ENCODE results near the gene FGD6. TPM values are rescaled to one million over a fixed set of nuclear protein-coding genes. Genes with fewer than 3 reads are reported as not detected.
"Not testable (repeated sequence)": the region's sequence is repeated elsewhere in the genome, so short reads cannot be mapped to it uniquely, and the experiment has no call there.

The FGD6 gene
- polyA plus RNA-seq (ENCODE audit: insufficient read length in 10 of 10), result 1 to 10 TPM; 2.7 to 7.1 (median 4.4) TPM
- long read RNA-seq, donor 1, result 0 reads
- long read RNA-seq, donor 2, result 0 reads
- long read RNA-seq, donor 3, result 0 reads
- long read RNA-seq, donor 4, partial matches to known transcripts, result 118 of 124 reads
- long read RNA-seq, donor 4, other reads (novel, unspliced or antisense), result 6 of 124 reads
- long read RNA-seq, donor 5, result 0 reads
- long read RNA-seq, donor 6, result 0 reads
- long read RNA-seq, donor 7, result 0 reads
- long read RNA-seq, donor 8, result 0 reads
- long read RNA-seq, donor 9, result 0 reads

DNA sequence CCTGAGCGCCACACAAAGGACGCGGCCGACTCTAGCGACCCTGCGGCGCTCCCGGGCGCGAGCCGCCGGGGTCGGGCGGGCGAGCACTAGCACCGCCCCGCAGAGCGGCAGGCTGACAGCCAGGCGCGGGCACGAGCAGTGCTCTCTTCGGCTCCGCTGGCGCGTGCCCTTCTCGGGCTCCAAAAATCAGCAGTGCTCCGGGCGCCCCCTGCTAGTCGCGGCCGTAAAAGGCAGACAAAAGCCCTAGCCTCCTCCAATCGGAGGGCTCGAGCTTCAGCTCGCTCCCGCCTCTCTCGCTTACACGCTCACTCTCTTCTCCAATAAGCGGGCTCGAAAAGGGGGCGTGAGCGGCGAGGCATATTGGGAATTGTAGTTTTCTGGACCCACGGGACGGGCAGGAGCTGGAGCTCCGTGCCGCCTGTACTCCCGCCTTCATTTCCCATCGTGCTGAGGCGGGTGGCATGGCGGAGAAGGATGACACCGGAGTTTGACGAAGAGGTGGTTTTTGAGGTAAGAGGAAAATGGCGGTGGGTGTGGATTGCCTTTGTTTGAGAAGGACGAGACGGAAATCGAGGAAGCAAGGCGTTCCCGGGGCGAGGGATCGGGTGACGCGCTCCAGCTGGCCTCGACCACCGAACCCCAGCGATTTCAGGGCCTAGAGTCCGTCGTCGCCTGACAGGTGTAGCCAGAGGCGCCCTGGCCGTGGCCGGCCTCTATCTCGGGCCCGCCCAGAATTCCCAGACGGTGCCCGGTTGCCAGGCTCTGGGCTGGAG, at the start of gene FGD6, which contains the start of gene VEZT:
Gene FGD6 (minus strand): TSS at position 91 of the 773 bp plus-strand sequence. CDS start 227 bp downstream, outside the sequence.
Gene VEZT (plus strand): TSS at position 431 of the 773 bp plus-strand sequence. CDS start 44 bp downstream, at position 475.
- peak; percentile 98 to 99 (median 99) for DNase-seq

GRCh38 chr12:95266254-95266653, 49.0 kb upstream of the FGD6 start:
- DNase-seq, result no peak

DNA sequence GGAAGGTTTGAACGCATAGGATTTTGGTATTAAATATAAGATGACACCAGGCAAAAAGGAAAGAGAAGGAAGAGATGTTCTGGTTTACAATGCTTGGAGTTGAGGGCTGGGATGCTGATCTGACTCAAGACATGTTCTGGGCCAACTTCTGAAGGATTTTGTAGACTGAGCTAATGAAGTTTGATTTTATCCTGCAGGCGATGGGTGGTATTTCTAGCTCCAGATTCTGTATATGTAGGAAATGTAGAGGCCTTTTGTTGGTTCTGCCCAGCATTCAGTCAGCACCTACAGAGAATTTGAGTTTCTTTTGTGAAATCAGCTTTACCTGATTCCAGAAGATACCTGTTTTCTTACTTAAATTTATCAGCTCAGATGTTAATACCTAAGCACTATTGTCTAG, 48.5 kb upstream of the FGD6 start:
- DNase-seq, result no peak

- DNase-seq, result peak in 2 of 3 donors; percentile 9 to 27
These were observed 45.5 kb upstream of the FGD6 start for GRCh38 chr12:95262808-95263207.

DNA sequence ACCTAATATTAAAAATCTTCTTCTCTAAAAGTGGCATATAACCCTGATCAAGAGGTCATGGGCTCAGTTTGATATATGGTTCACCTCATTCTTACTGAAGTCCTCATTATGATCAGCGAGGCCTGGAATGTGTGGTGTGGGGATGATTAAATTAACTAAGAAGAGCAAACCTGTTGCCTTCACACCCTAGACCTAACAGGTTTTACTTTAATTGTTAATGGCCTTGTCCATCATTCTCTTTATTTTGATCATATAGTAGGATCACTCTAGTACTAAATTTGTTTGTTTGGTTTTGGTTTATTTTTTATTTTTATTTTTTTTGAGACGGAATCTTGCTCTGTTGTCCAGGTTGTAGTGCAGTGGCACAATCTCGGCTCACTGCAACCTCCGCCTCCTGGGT, 43.8 kb upstream of the FGD6 start:
- no peak for DNase-seq

DNA sequence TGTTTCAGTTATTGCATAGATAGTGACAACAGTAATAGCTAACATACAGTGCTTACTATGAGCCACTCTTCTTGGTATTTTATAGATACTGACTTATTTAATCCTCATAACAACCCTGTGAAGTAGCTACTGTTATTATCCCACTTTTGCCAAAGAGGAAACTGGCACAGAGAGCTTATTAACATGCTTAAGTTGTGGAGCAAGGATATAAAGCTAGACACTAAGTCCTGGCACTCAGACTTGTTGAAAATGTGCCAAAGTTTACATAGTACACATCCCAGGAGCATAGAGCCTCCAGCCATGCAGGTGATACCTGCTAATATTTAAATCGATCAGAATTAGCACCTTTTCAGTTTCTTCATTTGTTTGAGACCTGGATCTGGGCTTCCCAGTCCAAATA, 42.1 kb upstream of the FGD6 start:
- no peak for DNase-seq

DNA sequence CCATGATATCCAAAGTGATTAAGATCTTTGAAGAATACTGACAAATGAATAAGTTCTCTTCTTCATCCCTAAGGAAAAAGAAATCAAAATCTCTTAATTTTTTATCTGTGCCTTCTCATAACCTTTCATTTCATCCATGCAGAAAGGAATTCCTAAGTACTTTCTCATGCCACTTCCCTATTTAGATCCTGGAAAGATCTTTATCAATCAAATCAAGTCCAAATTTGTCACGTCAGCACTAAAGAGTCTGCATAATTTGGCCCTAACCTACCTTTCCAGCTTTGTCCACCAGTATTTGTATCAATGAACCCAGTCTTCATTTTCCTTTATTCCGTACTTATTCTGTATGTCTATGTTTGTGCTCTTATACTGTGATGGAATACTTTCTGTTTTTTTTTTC, 41.5 kb upstream of the FGD6 start:
- no peak for DNase-seq

- peak in 1 of 3 donors; percentile 12 for DNase-seq
These were observed 40.9 kb upstream of the FGD6 start for GRCh38 chr12:95258151-95258550.

GRCh38 chr12:95257541-95257940, 40.3 kb upstream of the FGD6 start:
- DNase-seq, result no peak

DNA sequence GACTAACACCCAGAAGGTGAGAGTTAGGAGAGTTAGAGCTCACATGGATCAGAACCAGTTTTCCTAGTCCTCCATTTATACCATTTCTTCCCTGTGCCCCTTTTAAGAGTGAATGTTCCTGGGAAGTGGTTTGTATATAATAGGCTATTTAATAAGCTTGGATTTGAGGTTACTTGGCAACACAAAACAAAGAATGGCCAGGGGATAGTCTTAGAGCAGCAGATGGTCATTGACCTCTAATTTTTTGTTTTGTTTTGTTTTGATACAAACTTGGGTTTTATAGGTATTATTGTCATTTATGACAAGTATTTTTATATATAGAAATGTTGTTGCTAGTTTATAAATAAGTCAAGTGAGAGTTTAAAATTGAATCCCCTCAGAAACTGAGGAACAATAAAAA, 36.1 kb upstream of the FGD6 start:
- DNase-seq, result no peak

- DNase-seq, result no peak
These were observed 31.5 kb upstream of the FGD6 start for GRCh38 chr12:95248604-95249360.

DNA sequence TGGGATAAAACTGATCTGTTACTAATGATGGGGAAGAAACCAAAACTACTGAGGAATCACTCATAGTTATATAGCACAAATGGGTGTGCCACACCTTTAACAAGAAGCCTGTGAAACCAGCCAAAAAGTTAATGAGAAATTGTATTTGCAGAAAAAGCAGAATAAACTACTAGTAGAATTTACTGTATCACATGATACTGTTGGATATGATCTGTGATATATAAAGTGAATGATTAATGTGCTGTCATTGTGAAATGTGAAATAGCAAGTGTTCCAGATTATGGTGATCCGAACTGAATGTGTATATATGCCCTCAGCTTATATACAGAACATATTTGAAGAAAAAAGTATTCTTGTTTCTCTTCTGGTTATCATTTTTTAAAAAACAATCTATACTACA, 30.8 kb upstream of the FGD6 start:
- no peak for DNase-seq

DNA sequence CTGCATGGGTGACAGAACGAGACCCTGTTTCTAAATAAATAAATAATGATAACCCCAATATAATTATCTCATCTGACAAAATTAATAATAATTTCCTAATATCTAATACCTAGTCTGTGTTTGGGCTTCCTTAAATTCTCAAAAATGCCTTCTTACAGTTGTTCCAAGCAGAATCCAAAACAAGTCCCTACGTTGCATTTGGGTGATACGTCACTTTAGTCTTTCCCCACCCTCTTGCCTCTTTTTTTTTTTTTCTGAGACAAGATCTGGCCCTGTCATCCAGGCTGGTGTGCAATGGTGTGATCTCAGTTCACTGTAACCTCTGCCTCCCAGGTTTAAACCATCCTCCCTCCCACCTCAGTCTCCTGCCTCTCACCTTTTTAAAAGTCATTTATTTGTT, 27.1 kb upstream of the FGD6 start:
- DNase-seq, result no peak

GRCh38 chr12:95243497-95244183, 26.4 kb upstream of the FGD6 start:
- DNase-seq, result no peak

DNA sequence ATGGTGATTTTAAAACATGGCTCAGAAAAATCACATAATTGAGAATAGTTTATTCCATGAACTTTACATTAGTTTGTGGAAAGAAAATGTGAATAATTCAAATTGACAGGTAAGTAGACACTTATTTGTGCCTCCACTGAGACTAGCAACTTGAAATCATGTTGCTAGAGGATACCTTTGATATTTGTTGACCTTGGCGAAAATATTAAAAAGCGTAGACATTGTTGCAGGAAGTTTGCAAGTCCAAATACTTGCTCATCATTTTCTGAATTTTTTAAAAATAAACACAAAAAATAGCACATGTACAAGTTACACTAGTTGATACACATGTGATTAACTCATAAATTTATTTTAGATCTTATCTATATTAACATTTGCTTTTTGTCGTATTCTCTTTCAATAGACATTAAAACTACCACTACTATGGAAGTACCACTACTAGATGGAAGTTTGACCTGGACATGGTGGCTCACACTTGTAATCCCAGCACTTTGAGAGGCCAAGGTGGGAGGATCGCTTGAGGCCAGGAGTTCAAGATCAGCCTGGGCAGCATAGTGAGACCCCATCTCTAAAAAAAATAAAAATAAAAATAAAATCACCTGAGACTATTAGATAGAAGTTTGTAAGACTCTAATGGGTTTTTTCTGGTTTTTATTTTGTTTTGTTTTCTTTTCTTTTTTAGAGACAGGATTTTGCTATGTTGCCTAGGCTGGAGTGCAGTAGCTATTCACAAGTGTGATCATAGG, 24.7 kb upstream of the FGD6 start:
- DNase-seq, result no peak

- not testable (repeated sequence) for DNase-seq
These were observed 23.9 kb upstream of the FGD6 start for GRCh38 chr12:95241138-95241537.

GRCh38 chr12:95240556-95240955, 23.3 kb upstream of the FGD6 start:
- no peak for DNase-seq

DNA sequence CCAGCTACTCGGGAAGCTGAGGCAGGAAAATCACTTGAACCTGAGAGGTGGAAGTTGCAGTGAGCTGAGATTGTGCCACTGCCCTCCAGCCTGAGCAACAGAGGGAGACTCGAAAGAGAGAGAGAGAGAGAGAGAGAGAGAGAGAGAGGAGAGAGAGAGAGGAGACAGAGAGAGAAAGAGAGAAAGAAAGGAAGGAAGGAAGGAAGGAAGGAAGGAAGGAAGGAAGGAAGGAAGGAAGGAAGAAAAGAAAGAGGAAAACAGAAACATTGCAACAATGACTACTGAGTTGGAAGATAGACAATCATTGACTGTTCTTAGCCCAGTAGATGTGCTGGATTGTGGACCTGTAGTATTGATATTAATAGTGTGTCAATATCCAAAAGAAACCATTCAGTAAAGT, 22.6 kb upstream of the FGD6 start:
- DNase-seq, result not testable (repeated sequence)

DNA sequence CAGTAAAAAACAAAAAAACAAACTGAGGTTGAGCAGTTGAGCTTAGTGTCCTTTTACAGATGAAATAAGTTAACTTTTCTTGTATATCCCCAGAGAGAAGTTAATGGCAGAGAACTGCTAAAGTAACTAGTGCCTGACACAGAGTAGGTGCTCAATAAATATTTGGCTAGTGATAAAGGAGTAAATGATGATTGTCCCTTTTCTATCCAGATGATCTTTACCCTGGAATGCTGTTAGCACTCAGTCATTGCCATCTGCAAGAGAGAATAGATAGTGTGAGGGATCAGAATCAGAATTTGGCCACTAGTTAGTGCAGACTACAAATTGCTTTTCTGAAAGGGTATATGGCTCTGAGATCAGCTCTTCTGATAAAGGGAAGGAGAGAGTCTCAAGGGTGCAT, 21.9 kb upstream of the FGD6 start:
- DNase-seq, result no peak

GRCh38 chr12:95238150-95238549, 20.9 kb upstream of the FGD6 start:
- no peak for DNase-seq

DNA sequence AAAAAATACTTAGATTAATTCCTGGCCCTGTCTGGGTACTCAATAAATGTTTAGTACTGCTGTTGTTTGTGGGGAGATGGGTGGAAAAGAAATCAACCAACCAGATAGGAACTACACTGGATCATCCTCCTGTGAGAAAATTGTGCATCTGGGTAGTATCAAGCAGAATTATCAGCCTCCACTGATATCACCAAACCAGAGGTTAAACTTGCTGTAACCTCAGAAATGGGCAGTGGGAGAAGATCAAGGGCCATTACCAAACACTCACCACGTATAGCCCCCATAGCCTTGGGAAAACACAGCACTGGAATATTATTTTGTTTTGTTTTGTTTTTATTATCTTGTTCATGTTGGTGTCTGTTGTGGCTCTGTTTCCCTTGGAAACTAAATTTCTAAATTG, 20.0 kb upstream of the FGD6 start:
- no peak for DNase-seq

Measured in muscle of back (tissue), 13 donors.